ENCODE results near the gene GPR26. TPM values are rescaled to one million over a fixed set of nuclear protein-coding genes. Genes with fewer than 3 reads are reported as not detected.

GPR26 gene
- total RNA-seq, 1 donor from 2014 or later = not detected

GRCh38 chr10:123683865-123684264 is 17.7 kb downstream of the GPR26 start:
- TF ChIP-seq CTCF (IDR thresholded peaks at IDR 0.05; ENCODE audit: unreplicated experiment) = no peak
- H3K27ac Mint-ChIP-seq = no peak overlapping the region
- no peaks in the 10 kb centered on the region for H3K9me3 Mint-ChIP-seq
- no peaks in the 10 kb centered on the region for H3K4me1 Mint-ChIP-seq
- H3K36me3 Mint-ChIP-seq = no peaks in the 10 kb centered on the region
- peaks cover 46% of the 10 kb centered on the region for H3K27me3 Mint-ChIP-seq (ENCODE audit: low read depth)
- no peak overlapping the region for H3K4me3 Mint-ChIP-seq
- DNase-seq (ENCODE audit: low spot score in 2 of 2, unreplicated experiment in 2 of 2) = no peak

DNA sequence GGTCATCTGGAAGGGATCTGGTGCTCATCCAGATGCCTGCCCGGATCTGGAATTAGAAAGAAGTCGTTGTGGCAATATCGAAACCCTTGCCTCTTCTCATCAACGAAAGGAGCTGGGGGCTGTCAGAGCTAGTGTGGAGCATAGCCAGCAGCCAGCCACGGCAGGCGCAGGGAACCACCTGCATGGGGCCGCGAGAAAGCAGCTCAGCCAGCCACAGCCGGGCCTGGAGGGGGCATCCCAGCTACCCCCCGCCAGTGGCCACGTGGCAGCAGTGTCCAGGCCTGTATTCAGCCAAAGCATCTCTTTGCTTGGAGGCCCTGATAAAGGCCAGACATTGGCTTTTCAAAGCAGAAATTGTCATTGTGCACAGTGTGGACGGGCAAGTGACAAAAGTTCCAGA is 19.1 kb downstream of the GPR26 start:
- Mint-ChIP-seq H3K9me3 (no peaks in the 10 kb centered on the region), H3K4me1 (no peaks in the 10 kb centered on the region), H3K27me3 (ENCODE audit: low read depth) (peaks cover 46% of the 10 kb centered on the region), H3K4me3 (no peak overlapping the region), H3K36me3 (no peaks in the 10 kb centered on the region), H3K27ac (no peak overlapping the region)
- no peak for TF ChIP-seq CTCF (IDR thresholded peaks at IDR 0.05; ENCODE audit: unreplicated experiment)
- DNase-seq (ENCODE audit: low spot score in 2 of 2, unreplicated experiment in 2 of 2) = no peak

- Mint-ChIP-seq H3K27ac (no peak overlapping the region), H3K9me3 (no peaks in the 10 kb centered on the region), H3K4me1 (no peaks in the 10 kb centered on the region), H3K4me3 (no peak overlapping the region), H3K27me3 (ENCODE audit: low read depth) (peaks cover 42% of the 10 kb centered on the region), H3K36me3 (no peaks in the 10 kb centered on the region)
- no peak for TF ChIP-seq CTCF (IDR thresholded peaks at IDR 0.05; ENCODE audit: unreplicated experiment)
- DNase-seq (ENCODE audit: low spot score in 2 of 2, unreplicated experiment in 2 of 2) = no peak
These were observed 21.6 kb downstream of the GPR26 start for GRCh38 chr10:123687758-123688157.

DNA sequence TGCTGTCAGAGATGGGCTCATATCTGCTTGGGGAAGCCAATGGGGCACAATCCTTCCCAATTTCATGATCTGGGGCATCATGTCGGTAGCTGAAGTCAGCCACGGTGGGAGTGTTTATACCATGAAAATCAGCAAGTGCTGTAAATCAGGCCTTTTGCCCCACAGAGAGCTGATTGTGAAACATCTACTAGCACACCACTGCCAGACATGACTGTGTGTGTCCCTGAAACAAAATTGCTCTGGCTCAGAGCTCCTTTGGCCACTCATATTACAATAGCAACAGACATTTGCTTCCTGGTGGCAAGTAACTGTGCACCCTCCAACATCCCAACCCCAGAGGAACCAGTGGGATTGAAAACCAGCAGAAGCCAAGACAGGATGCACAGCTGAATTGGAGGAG is 23.7 kb downstream of the GPR26 start:
- TF ChIP-seq CTCF (IDR thresholded peaks at IDR 0.05; ENCODE audit: unreplicated experiment) = no peak
- Mint-ChIP-seq H3K27me3 (ENCODE audit: low read depth) (peaks cover 52% of the 10 kb centered on the region), H3K36me3 (no peaks in the 10 kb centered on the region), H3K4me3 (no peak overlapping the region), H3K9me3 (no peaks in the 10 kb centered on the region), H3K27ac (no peak overlapping the region), H3K4me1 (no peaks in the 10 kb centered on the region)
- no peak for DNase-seq (ENCODE audit: low spot score in 2 of 2, unreplicated experiment in 2 of 2)

GRCh38 chr10:123703195-123703790 is 37.1 kb downstream of the GPR26 start:
- Mint-ChIP-seq H3K4me1 (no peaks in the 10 kb centered on the region), H3K9me3 (no peaks in the 10 kb centered on the region), H3K27ac (no peak overlapping the region), H3K27me3 (ENCODE audit: low read depth) (peaks cover 43% of the 10 kb centered on the region), H3K4me3 (no peak overlapping the region), H3K36me3 (no peaks in the 10 kb centered on the region)
- DNase-seq (ENCODE audit: low spot score in 2 of 2, unreplicated experiment in 2 of 2) = no peak
- no peak for TF ChIP-seq CTCF (IDR thresholded peaks at IDR 0.05; ENCODE audit: unreplicated experiment)

DNA sequence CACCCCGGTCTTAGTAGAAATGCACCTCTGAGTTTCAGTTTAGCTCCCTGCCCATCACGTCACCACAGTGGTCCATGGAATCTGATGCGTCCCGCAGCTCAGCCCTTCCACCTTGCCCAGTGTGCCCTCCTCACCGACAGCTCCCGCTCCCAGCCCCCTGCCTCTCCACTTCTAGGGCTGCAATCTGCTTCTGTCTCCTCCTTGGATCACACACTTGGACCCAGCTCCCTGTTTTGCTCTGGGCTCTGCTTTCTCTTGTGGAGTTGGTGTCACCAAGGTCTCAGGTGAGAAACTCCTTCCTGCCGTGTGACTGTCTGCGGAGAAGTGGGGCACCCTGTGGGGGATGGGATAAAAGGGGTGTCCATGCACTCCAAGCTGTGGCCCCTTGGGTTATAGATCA is 37.9 kb downstream of the GPR26 start:
- DNase-seq (ENCODE audit: low spot score in 2 of 2, unreplicated experiment in 2 of 2) = no peak
- no peaks in the 10 kb centered on the region for H3K36me3 Mint-ChIP-seq
- no peak overlapping the region for H3K27ac Mint-ChIP-seq
- H3K27me3 Mint-ChIP-seq (ENCODE audit: low read depth) = peaks cover 51% of the 10 kb centered on the region
- no peak for TF ChIP-seq CTCF (IDR thresholded peaks at IDR 0.05; ENCODE audit: unreplicated experiment)
- H3K4me3 Mint-ChIP-seq = no peak overlapping the region
- H3K4me1 Mint-ChIP-seq = no peaks in the 10 kb centered on the region
- no peaks in the 10 kb centered on the region for H3K9me3 Mint-ChIP-seq

Measured in mesothelial cell of epicardium (in vitro differentiated cells).